Thoracic aorta (tissue), 2 donors: Measurements from ENCODE around the gene NR5A2. TPM values are rescaled to one million over a fixed set of nuclear protein-coding genes. Genes with fewer than 3 reads are reported as not detected.

Experiments
- ATAC-seq: fragments of 150-250 bp; one replicate; pipeline ENCODE4 v1.8.0; 2017; ENCODE audit warnings: low read depth; ENCODE audit not compliant: insufficient number of reproducible peaks, low FRiP score
- DNase-seq: peaks from one replicate; pipeline ENCODE4 v3.0.0-alpha.2; 2020; ENCODE audit warnings: low spot score
- H3K27ac ChIP-seq, 2 donors: fragments of 200-600 bp; sonication (generic); 1 replicate in 1 of 2; 2 replicates in 1 of 2; pipeline ENCODE4 v1.5.1; 2016; ENCODE audit warnings: mild to moderate bottlenecking in 2 of 2, moderate library complexity in 2 of 2
- H3K27me3 ChIP-seq: fragments of 200-600 bp; sonication (generic); replicated peaks from 2 replicates; pipeline ENCODE4 v1.6.0; 2016; ENCODE audit warnings: mild to moderate bottlenecking; ENCODE audit not compliant: insufficient read depth
- H3K36me3 ChIP-seq: fragments of 200-600 bp; sonication (generic); one replicate; pipeline ENCODE4 v1.5.1; 2016
- H3K4me1 ChIP-seq, 2 donors: fragments of 200-600 bp; sonication (generic); 1 replicate in 1 of 2; 2 replicates in 1 of 2; pipeline versions ENCODE4 v1.5.1 to v1.6.0; 2016; ENCODE audit warnings: low read depth in 2 of 2, mild to moderate bottlenecking in 1 of 2; ENCODE audit not compliant: control insufficient read depth in 1 of 2
- H3K4me3 ChIP-seq: fragments of 200-600 bp; sonication (generic); 2 replicates; pipeline ENCODE4 v1.5.1; 2016; ENCODE audit warnings: mild to moderate bottlenecking
- H3K9me3 ChIP-seq: fragments of 200-600 bp; sonication (generic); 2 replicates; pipeline ENCODE4 v1.5.1; 2016
- CTCF ChIP-seq: fragments of 200-600 bp; sonication (generic); IDR thresholded peaks from one replicate; pipeline ENCODE4 v1.5.1; 2019; ENCODE audit warnings: antibody characterized with exemption
- total RNA-seq, 2 donors: library from RNA; depleted of rRNA; stranded (reverse); fragments of >200 nt; gene quantifications; one replicate each; pipeline versions ENCODE4 v1.1.0 to v1.2.3, GENCODE V29; 2016

NR5A2 gene
- total RNA-seq, 2 donors from 2014 or later = 2.7 to 3.6 TPM

DNA sequence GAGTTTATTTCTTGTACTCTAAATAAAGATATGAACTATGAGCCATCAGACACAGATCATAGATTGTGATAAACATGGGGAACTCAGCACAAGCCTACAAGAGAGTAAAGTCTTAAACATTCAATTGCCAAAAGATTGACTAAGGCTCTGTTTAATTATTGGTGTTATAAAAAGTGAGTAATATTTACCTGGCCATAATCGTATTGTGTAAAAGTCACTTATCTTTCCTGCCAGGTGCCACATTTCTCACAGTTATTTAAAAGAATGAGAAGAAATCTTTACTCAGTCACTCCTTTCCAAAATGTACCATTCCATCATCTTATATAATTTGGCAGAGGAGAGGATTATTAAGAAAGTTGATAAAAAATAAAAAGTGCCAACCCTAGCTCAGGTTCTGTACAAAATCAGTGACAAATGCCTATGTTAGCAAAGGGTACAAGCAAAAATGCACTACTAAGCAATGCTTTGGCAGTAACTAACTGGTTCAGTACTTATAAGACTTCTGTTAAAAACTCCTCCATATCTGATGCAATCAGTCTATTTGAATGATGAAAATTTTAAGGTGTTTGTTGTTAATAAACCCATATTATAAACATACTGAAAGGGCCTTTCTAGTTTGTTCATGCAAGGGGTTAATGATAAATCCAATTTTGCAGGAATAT is 5.8 kb upstream of the NR5A2 start:
- Histone ChIP-seq H3K9me3 (no peaks in the 10 kb centered on the region), H3K36me3 (no peaks in the 10 kb centered on the region), H3K27ac (no peak overlapping the region), H3K4me1 (no peaks in the 10 kb centered on the region), H3K4me3 (no peak overlapping the region), H3K27me3 (no peaks in the 10 kb centered on the region)
- ATAC-seq (no peak), DNase-seq (no peak)
- no peak for TF ChIP-seq CTCF

DNA sequence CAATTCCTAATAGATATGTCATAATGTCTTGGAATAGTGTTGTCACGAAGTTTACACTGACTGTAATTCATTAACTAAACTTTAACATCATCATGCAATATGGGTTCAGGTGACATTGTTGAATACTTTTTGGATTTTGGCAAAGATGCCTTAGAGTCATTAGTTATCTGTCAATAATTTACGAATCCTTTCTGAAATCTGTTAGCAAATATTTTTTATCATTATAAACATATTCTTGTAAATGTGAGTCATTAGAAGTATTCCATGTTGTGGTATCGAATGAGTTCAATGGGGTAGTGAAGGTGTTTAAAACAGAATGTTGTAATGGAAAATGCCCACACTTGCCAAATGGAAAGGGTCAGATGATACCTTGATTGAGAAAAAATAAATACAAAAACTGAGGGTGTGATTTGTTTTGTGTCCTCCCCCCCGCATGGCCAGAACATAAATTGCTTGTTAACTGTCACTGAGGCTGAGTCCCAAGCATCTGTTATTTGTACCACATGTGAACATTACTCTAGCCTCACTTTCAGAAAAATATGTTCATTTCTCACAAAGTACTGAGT is 5.2 kb upstream of the NR5A2 start:
- no peaks in the 10 kb centered on the region for H3K27me3 ChIP-seq
- no peak overlapping the region for H3K4me3 ChIP-seq
- no peaks in the 10 kb centered on the region for H3K36me3 ChIP-seq
- no peak for TF ChIP-seq CTCF
- no peak overlapping the region for H3K27ac ChIP-seq
- H3K4me1 ChIP-seq = no peaks in the 10 kb centered on the region
- DNase-seq (no peak), ATAC-seq (no peak)
- no peaks in the 10 kb centered on the region for H3K9me3 ChIP-seq

GRCh38 chr1:200028586-200029034 is 1.1 kb downstream of the NR5A2 start:
- Histone ChIP-seq H3K36me3 (no peaks in the 10 kb centered on the region), H3K27ac (no peak overlapping the region), H3K27me3 (peaks cover 8% of the 10 kb centered on the region), H3K9me3 (no peaks in the 10 kb centered on the region), H3K4me1 (peaks cover 0 to 11% of the 10 kb centered on the region in 2 donors), H3K4me3 (peak overlapping the region; percentile 59)
- no peak for ATAC-seq
- DNase-seq = no peak
- no peak for TF ChIP-seq CTCF

DNA sequence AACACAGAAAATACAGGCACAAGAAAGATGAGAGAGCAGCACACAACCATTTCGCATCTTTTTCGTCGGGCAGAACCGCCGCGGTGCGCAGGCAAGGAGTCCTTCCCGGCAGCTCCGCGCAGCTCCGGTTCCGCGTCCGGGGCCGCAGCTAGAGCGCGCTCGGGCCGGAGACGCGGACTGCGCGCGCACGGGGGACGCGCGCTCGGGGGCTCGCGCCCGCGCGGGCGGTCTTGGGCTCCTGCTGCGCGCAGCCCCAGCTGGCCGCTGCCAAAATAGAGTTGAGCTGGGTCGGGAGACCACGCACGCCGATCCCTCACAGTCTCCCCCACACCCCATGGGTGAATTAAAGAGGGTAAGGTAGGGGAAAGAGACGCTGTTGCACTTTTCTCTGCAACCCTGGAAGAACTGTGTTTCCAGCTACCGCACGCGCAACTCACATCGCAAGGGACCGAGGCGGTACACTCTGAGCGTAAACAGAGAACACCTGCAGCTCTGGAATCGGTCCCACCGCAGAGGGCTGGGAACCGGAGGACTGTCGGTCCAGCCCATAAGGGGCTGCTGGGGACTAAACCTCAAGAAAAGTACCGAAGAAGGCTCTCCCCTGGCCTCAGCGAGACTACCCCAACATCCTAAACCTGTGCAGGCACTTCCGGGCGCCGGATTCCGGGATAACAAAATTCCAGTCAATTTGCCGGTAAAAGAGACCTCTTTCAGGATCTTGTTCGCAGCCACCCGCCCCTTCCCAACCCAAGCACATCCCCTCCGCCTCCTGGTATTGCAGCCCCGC is 1.7 kb downstream of the NR5A2 start:
- no peaks in the 10 kb centered on the region for H3K36me3 ChIP-seq
- H3K9me3 ChIP-seq = no peaks in the 10 kb centered on the region
- no peak overlapping the region for H3K27ac ChIP-seq
- peak overlapping the region; percentile 59 for H3K4me3 ChIP-seq
- no peak for ATAC-seq
- TF ChIP-seq CTCF = no peak
- no peak for DNase-seq
- peaks cover 8% of the 10 kb centered on the region for H3K27me3 ChIP-seq
- H3K4me1 ChIP-seq = peaks cover 0 to 11% of the 10 kb centered on the region in 2 donors

GRCh38 chr1:200029822-200030152 is 2.3 kb downstream of the NR5A2 start:
- ATAC-seq = no peak
- no peak overlapping the region for H3K4me3 ChIP-seq
- no peaks in the 10 kb centered on the region for H3K9me3 ChIP-seq
- no peak overlapping the region for H3K27ac ChIP-seq
- peaks cover 2 to 13% of the 10 kb centered on the region in 2 donors for H3K4me1 ChIP-seq
- no peaks in the 10 kb centered on the region for H3K36me3 ChIP-seq
- DNase-seq = no peak
- TF ChIP-seq CTCF = no peak
- peaks cover 8% of the 10 kb centered on the region for H3K27me3 ChIP-seq
